B cell (primary cell): ENCODE measurements around the gene SAMSN1. TPM values are rescaled to one million over a fixed set of nuclear protein-coding genes. Genes with fewer than 3 reads are reported as not detected.
A peak's percentile ranks its signal among the peaks of the same experiment; 100 is the strongest.

Experiments
- ATAC-seq: fragments of 200-7000 bp; cut with Tn5 transposase; one replicate; pipeline ENCODE4 v1.10.0; 2021; ENCODE audit warnings: low read depth, mild to moderate bottlenecking, moderate number of reproducible peaks, moderate library complexity
- CTCF ChIA-PET: fragments of 350-600 bp; sonication (Branson Sonifier 250); formaldehyde crosslinking; loops from one replicate; lab custom pipeline; 2021; ENCODE audit warnings: antibody characterized with exemption, inconsistent platforms; lab: Charles Lee
- POLR2A ChIA-PET: fragments of 350-600 bp; sonication (Branson Sonifier 250); formaldehyde crosslinking; loops from one replicate; lab custom pipeline; 2021; ENCODE audit warnings: antibody characterized with exemption; lab: Charles Lee
- DNase-seq: peaks from one replicate; pipeline ENCODE4 v3.0.0; 2013
- H2AFZ ChIP-seq: 2 replicates; pipeline ENCODE4 v1.6.1; 2012; ENCODE audit warnings: mild to moderate bottlenecking, low read depth, low read length; ENCODE audit not compliant: insufficient read depth, poor library complexity, severe bottlenecking
- H3K27ac ChIP-seq, 2 donors: 1 replicate in 1 of 2; 2 replicates in 1 of 2; pipeline ENCODE4 v1.5.1; 2012 to 2013; ENCODE audit warnings: low read length in 2 of 2, mild to moderate bottlenecking in 2 of 2, moderate library complexity in 1 of 2
- H3K27me3 ChIP-seq, 4 experiments: fragments of 200-600 bp in 1 of 4; sonication (generic) in 1 of 4; replicated peaks in 1 of 4; 1 replicate in 2 of 4; 2 replicates in 2 of 4; pipeline versions ENCODE4 v1.6.1 to v1.7.0; 2013 to 2016; ENCODE audit warnings: low read length in 3 of 4, mild to moderate bottlenecking in 2 of 4, mixed read lengths in 1 of 4, moderate library complexity in 1 of 4; ENCODE audit not compliant: insufficient read depth in 4 of 4, control insufficient read depth in 3 of 4; ENCODE audit errors: control extremely low read depth in 1 of 4
- H3K36me3 ChIP-seq, 2 experiments: replicated peaks in 1 of 2; 1 replicate in 1 of 2; 2 replicates in 1 of 2; pipeline versions ENCODE4 v1.6.1 to v1.7.1; 2013; ENCODE audit warnings: low read length in 1 of 2; ENCODE audit not compliant: insufficient read depth in 2 of 2, control insufficient read depth in 1 of 2; ENCODE audit errors: control extremely low read depth in 1 of 2, extremely low read depth in 1 of 2
- H3K4me1 ChIP-seq, 2 donors: fragments of 200-600 bp in 1 of 2; sonication (generic) in 1 of 2; 1 replicate in 1 of 2; 2 replicates in 1 of 2; pipeline versions ENCODE4 v1.5.1 to v1.6.1; 2013 to 2017; ENCODE audit warnings: low read length in 2 of 2; ENCODE audit not compliant: control insufficient read depth in 2 of 2, insufficient read depth in 2 of 2
- H3K4me2 ChIP-seq: replicated peaks from 2 replicates; pipeline ENCODE3; 2012; ENCODE audit warnings: mild to moderate bottlenecking, low read depth, low read length; ENCODE audit not compliant: poor library complexity, severe bottlenecking
- H3K4me3 ChIP-seq, 5 experiments: fragments of 200-600 bp in 1 of 5; sonication (generic) in 1 of 5; 1 replicate in 3 of 5; 2 replicates in 2 of 5; pipeline versions ENCODE4 v1.5.1 to v1.7.0; 2011 to 2016; ENCODE audit warnings: low read length in 4 of 5, mild to moderate bottlenecking in 4 of 5, low read depth in 2 of 5, control low read depth in 1 of 5, moderate library complexity in 1 of 5; ENCODE audit not compliant: insufficient read depth in 1 of 5; ENCODE audit errors: control extremely low read depth in 1 of 5, extremely low read depth in 1 of 5
- H3K79me2 ChIP-seq: fragments of 200-600 bp; sonication (generic); one replicate; pipeline ENCODE4 v1.6.0; 2016; ENCODE audit warnings: low read length; ENCODE audit not compliant: control insufficient read depth, insufficient read depth
- H3K9ac ChIP-seq: fragments of 200-600 bp; sonication (generic); 2 replicates; pipeline ENCODE4 v1.6.1; 2017; ENCODE audit warnings: mild to moderate bottlenecking, low read length, moderate library complexity
- H3K9me3 ChIP-seq, 3 donors: one replicate each; pipeline versions ENCODE4 v1.6.1 to v1.7.1; 2013; ENCODE audit warnings: low read length in 2 of 3; ENCODE audit not compliant: control insufficient read depth in 2 of 3, insufficient read depth in 1 of 3; ENCODE audit errors: control extremely low read depth in 1 of 3
- H4K20me1 ChIP-seq: 2 replicates; pipeline ENCODE4 v1.6.0; 2012; ENCODE audit warnings: mild to moderate bottlenecking, low read length; ENCODE audit not compliant: insufficient read depth, control insufficient read depth, poor library complexity, severe bottlenecking
- H3K27ac Mint-ChIP-seq: one replicate; pipeline ENCODE4 v1.8.0; 2021; ENCODE audit warnings: mixed read lengths
- H3K27me3 Mint-ChIP-seq: one replicate; pipeline ENCODE4 v1.8.0; 2021; ENCODE audit warnings: mixed read lengths
- H3K4me1 Mint-ChIP-seq: one replicate; pipeline ENCODE4 v1.8.0; 2021; ENCODE audit warnings: mixed read lengths
- H3K4me3 Mint-ChIP-seq: one replicate; pipeline ENCODE4 v1.8.0; 2021; ENCODE audit warnings: mixed read lengths
- H3K9me3 Mint-ChIP-seq: one replicate; pipeline ENCODE4 v1.8.0; 2022; ENCODE audit warnings: mixed read lengths; ENCODE audit not compliant: insufficient read depth
- EZH2 ChIP-seq: IDR thresholded peaks from 2 replicates; pipeline ENCODE4 v1.6.1; 2012; ENCODE audit warnings: borderline replicate concordance, low read depth, mild to moderate bottlenecking, moderate library complexity, low read length; ENCODE audit not compliant: insufficient read depth, poor library complexity, severe bottlenecking
- WGBS: methylation state at CpG from one replicate; pipeline ENCODE4 v1.1.5; 2013; ENCODE audit warnings: missing lambda C conversion rate; ENCODE audit not compliant: insufficient coverage; 5-methylcytosine and 5-hydroxymethylcytosine counted together
- intact Hi-C: fragments of 100-400 bp; cut with micrococcal nuclease; formaldehyde crosslinking; loops from one replicate; pipeline ENCODE4 v1.10.0; 2022
- polyA plus RNA-seq: library from polyadenylated mRNA; depleted of rRNA; stranded (reverse); fragments of >200 nt; gene quantifications from 2 replicates; pipeline ENCODE4 v1.2.3, GENCODE V29; 2012
- total RNA-seq, 2 donors: library from RNA; stranded (reverse); fragments of 120-200 nt in 1 of 2; gene quantifications; 1 replicate in 1 of 2; 2 replicates in 1 of 2; pipeline versions ENCODE4 v1.2.3 to v1.2.4, GENCODE V29; 2013 to 2022
- TF ChIP-seq, protein P1 (sequence below): fragments of 200-600 bp; IDR thresholded peaks from one replicate; pipeline ENCODE4 v1.8.0; 2022; ENCODE audit warnings: antibody characterized with exemption, mild to moderate bottlenecking

SAMSN1 gene
- total and polyA plus RNA-seq, 2 donors (not counting 1 experiment from before 2014, with no cell fraction given) = 8.7 to 53.1 TPM

- ChIA-PET CTCF (interaction anchor here (0.7 to 2.0 kb wide), 2 partner anchors 16 to 284 kb away, joined by 4 to 5 read pairs; no protein-coding TSS in a partner anchor), POLR2A (interaction anchor here (0.7 kb wide), 1 partner anchor 86 kb away, joined by 11 read pairs; no protein-coding TSS in a partner anchor)
- Histone ChIP-seq H3K9me3 (no peaks in the 10 kb centered on the region), H3K27ac (no peak overlapping the region), H3K79me2 (no peaks in the 10 kb centered on the region), H2AFZ (peak overlapping the region; percentile 4), H3K4me2 (no peak overlapping the region), H3K4me3 (no peak overlapping the region), H3K27me3 (no peaks in the 10 kb centered on the region), H3K4me1 (no peaks in the 10 kb centered on the region), H3K9ac (no peak overlapping the region), H4K20me1 (no peaks in the 10 kb centered on the region), H3K36me3 (no peaks in the 10 kb centered on the region)
- Mint-ChIP-seq H3K4me1 (peaks cover 5% of the 10 kb centered on the region), H3K27me3 (no peaks in the 10 kb centered on the region), H3K27ac (no peak overlapping the region), H3K9me3 (no peaks in the 10 kb centered on the region), H3K4me3 (no peak overlapping the region)
- no CpG with 5 or more reads among the region's 4 CpGs for WGBS
- DNase-seq = no peak
- TF ChIP-seq, protein P1, sequence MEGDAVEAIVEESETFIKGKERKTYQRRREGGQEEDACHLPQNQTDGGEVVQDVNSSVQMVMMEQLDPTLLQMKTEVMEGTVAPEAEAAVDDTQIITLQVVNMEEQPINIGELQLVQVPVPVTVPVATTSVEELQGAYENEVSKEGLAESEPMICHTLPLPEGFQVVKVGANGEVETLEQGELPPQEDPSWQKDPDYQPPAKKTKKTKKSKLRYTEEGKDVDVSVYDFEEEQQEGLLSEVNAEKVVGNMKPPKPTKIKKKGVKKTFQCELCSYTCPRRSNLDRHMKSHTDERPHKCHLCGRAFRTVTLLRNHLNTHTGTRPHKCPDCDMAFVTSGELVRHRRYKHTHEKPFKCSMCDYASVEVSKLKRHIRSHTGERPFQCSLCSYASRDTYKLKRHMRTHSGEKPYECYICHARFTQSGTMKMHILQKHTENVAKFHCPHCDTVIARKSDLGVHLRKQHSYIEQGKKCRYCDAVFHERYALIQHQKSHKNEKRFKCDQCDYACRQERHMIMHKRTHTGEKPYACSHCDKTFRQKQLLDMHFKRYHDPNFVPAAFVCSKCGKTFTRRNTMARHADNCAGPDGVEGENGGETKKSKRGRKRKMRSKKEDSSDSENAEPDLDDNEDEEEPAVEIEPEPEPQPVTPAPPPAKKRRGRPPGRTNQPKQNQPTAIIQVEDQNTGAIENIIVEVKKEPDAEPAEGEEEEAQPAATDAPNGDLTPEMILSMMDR = no peak
- no peak for TF ChIP-seq EZH2
- ATAC-seq = no peak
- intact Hi-C loops = no loop called here
Observed at GRCh38 chr21:14453339-14454015, 92.6 kb downstream of the SAMSN1 start.

GRCh38 chr21:14452727-14453241, 93.3 kb downstream of the SAMSN1 start:
- Histone ChIP-seq H3K27ac (no peak overlapping the region), H3K79me2 (no peaks in the 10 kb centered on the region), H2AFZ (peak overlapping the region; percentile 4), H4K20me1 (no peaks in the 10 kb centered on the region), H3K4me2 (no peak overlapping the region), H3K27me3 (no peaks in the 10 kb centered on the region), H3K4me3 (no peak overlapping the region), H3K9ac (no peak overlapping the region), H3K9me3 (no peaks in the 10 kb centered on the region), H3K36me3 (no peaks in the 10 kb centered on the region), H3K4me1 (no peaks in the 10 kb centered on the region)
- TF ChIP-seq EZH2 = no peak
- TF ChIP-seq, protein P1 = no peak
- ChIA-PET CTCF (interaction anchor here (0.7 to 2.0 kb wide), 3 partner anchors 16 to 285 kb away, joined by 3 to 5 read pairs (median 4); no protein-coding TSS in a partner anchor), POLR2A (interaction anchor here (0.7 kb wide), 1 partner anchor 87 kb away, joined by 11 read pairs; no protein-coding TSS in a partner anchor)
- H3K4me3 Mint-ChIP-seq = no peak overlapping the region
- WGBS = 100% methylated on average over 2 of the region's 7 CpGs
- ATAC-seq (no peak), DNase-seq (no peak)
- no peaks in the 10 kb centered on the region for H3K9me3 Mint-ChIP-seq
- intact Hi-C loops = no loop called here
- no peaks in the 10 kb centered on the region for H3K27me3 Mint-ChIP-seq
- H3K27ac Mint-ChIP-seq = no peak overlapping the region
- peaks cover 5% of the 10 kb centered on the region for H3K4me1 Mint-ChIP-seq
